GM20000 (cell line): ENCODE results near the gene ARAP3.

Experiments used
- DNase-seq: peaks from one replicate; pipeline ENCODE4 v3.0.0; 2012; ENCODE audit warnings: low spot score
- CTCF ChIP-seq: IDR thresholded peaks from 2 replicates; pipeline ENCODE4 v1.5.1; 2012; ENCODE audit warnings: mild to moderate bottlenecking, control low read depth; ENCODE audit errors: extremely low read depth, missing control alignments

The ARAP3 gene

GRCh38 chr5:141675672-141676071 is 6.4 kb downstream of the ARAP3 start:
- no peak for DNase-seq
- TF ChIP-seq CTCF = no peak

- TF ChIP-seq CTCF = no peak
- DNase-seq = no peak
Measured at GRCh38 chr5:141674747-141675146, 7.3 kb downstream of the ARAP3 start.

GRCh38 chr5:141672841-141673813 is 8.9 kb downstream of the ARAP3 start:
- no peak for DNase-seq
- TF ChIP-seq CTCF = no peak

- no peak for DNase-seq
- TF ChIP-seq CTCF = no peak
Measured at GRCh38 chr5:141672071-141672840, 9.8 kb downstream of the ARAP3 start.

- no peak for TF ChIP-seq CTCF
Measured at GRCh38 chr5:141669520-141669919, 12.5 kb downstream of the ARAP3 start.

GRCh38 chr5:141668601-141669265 is 13.3 kb downstream of the ARAP3 start:
- DNase-seq = no peak
- TF ChIP-seq CTCF = no peak

More at GRCh38 chr5:141669520-141669919, 12.5 kb downstream of the ARAP3 start:
- no peak for DNase-seq
